OCI-LY7 (cell line): ENCODE measurements around the gene DPEP1.

ENCODE experiments used
- CTCF ChIP-seq: fragments of 200-600 bp; sonication (generic); conservative IDR thresholded peaks from 2 replicates; pipeline ENCODE4 v1.5.1; 2014; ENCODE audit warnings: mild to moderate bottlenecking, antibody characterized with exemption, low read length, moderate library complexity, mixed read lengths
- EZH2phosphoT487 ChIP-seq: fragments of 200-600 bp; sonication (generic); IDR thresholded peaks from 2 replicates; pipeline ENCODE4 v1.6.1; 2018; ENCODE audit warnings: low read depth, borderline replicate concordance, mild to moderate bottlenecking, mixed run types, antibody characterized with exemption, low read length, moderate library complexity, mixed read lengths

DNA sequence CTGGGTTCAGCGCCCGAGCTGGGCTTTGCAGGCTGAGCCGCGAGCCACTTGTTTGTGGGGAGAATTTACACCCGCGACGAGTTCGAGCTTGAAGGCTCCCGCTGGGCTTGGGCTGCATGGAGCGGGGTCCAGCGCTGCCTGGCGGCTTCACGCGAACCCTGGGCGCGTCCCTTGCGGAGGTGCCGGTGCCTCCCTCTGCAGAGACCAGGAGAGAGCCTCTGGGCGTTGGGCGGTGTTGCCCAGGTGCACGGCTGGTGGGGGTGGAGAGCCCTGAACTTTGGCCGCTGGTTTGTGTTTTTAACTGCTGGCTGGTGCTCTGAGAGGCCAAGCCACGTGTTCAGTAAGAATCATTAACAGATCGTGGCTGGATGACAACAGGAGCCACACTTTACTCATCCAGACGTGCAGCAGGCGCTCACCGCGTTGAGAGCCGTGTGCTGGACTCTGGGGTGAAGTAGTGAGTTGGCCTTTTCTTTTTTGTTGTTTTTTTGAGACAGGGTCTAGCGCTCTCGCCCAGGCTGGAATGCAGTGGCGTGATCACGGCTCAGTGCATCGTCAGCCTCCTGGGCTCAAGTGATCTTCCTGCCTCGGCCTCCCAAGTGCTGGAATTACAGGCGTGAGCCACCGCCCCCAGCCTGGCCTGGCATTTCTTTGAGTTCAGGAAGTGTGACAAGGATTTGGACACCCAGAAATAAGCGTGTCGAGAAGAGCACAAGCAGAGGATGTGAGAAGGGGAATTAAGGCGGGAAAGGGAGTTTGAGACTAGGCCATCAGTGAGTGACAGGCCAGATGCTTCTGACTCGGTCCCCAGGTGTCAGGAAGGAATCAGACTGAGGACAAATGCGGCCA is 73.9 kb downstream of the DPEP1 start:
- TF ChIP-seq CTCF (no peak), EZH2phosphoT487 (no peak)
